M059J (cell line): ENCODE results near the gene DDIT3. TPM values are rescaled to one million over a fixed set of nuclear protein-coding genes. Genes with fewer than 3 reads are reported as not detected.

ENCODE experiments used
- DNase-seq: peaks from one replicate; pipeline ENCODE4 v3.0.0-alpha.2; 2012; ENCODE audit warnings: low read depth
- total RNA-seq: library from RNA; depleted of rRNA; stranded (reverse); fragments of >200 nt; shearing (Covaris generic); gene quantifications from 2 replicates; pipeline ENCODE4 v1.2.3, GENCODE V29; 2014; rRNA removed

The DDIT3 gene, protein sequence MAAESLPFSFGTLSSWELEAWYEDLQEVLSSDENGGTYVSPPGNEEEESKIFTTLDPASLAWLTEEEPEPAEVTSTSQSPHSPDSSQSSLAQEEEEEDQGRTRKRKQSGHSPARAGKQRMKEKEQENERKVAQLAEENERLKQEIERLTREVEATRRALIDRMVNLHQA
- 39.3 and 45.9 TPM in 2 replicates for total RNA-seq

GRCh38 chr12:57520053-57520818 is at the start of gene DDIT3:
Gene DDIT3 (minus strand): TSS chr12:57520514. CDS start chr12:57517406, 3,108 bp downstream.
- DNase-seq: peak; percentile 98

- no peak for DNase-seq
Measured at GRCh38 chr12:57569858-57570257, 49.5 kb upstream of the DDIT3 start.

GRCh38 chr12:57568838-57569237 is 48.5 kb upstream of the DDIT3 start:
- no peak for DNase-seq

- no peak for DNase-seq
Measured at GRCh38 chr12:57564178-57564740, 43.9 kb upstream of the DDIT3 start.

DNA sequence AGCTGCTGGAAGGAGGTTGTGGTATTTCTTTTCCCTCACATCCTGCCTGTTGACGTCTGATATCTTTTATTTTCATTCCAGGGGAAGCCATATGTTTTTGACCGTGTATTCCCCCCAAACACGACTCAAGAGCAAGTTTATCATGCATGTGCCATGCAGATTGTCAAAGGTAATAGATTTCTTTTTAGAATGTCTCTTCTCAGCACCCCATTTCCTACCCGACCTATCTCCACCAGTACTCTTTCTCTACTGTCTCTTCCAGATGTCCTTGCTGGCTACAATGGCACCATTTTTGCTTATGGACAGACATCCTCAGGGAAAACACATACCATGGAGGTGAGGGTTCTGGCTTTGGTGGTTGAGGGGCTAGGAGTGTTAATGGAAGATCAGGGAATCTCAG is 43.0 kb upstream of the DDIT3 start:
- DNase-seq: no peak

GRCh38 chr12:57561117-57561516 is 40.8 kb upstream of the DDIT3 start:
- DNase-seq: peak; percentile 26

GRCh38 chr12:57560516-57560915 is 40.2 kb upstream of the DDIT3 start:
- no peak for DNase-seq

- no peak for DNase-seq
Measured at GRCh38 chr12:57558864-57559263, 38.5 kb upstream of the DDIT3 start.

DNA sequence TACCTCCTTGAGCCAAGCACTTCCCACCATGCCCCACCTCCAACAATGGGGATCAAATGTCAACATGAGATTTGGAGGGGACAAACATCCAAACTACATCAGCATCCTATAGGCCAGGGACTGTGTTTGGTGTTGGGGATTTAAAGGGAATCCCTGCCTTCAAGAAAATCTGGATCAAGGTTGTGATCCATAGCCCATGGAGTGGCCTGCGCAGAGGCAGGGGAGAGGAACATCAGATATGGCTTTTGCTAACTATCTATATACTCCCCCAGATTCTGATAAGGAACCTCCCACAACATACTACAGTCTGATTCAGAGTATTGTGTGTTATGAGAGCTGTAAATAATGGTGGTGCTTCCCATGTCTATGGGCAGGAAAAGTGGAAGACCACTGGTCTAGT is 34.6 kb upstream of the DDIT3 start:
- DNase-seq: no peak

GRCh38 chr12:57554453-57554852 is 34.1 kb upstream of the DDIT3 start:
- no peak for DNase-seq

- no peak for DNase-seq
Measured at GRCh38 chr12:57553343-57554202, 33.3 kb upstream of the DDIT3 start.

- DNase-seq: peak; percentile 54
Measured at GRCh38 chr12:57552835-57553313, 32.6 kb upstream of the DDIT3 start.

DNA sequence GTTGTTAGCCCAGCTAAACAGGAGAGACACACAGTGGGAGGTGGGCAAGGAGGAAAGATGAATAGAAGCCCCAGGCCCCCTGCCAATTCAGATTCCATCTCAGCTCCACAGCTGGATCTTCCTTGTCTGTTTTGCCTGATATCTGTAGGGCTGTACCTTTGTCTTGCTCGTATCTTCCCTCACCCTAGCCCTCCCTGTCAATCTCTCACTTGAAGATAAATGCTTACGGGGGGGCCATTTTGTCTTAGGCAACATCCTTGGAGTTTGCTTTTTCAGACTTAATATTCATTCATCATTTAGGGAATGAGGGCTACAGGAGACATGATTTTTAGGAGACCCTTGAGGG is 32.0 kb upstream of the DDIT3 start:
- no peak for DNase-seq

DNA sequence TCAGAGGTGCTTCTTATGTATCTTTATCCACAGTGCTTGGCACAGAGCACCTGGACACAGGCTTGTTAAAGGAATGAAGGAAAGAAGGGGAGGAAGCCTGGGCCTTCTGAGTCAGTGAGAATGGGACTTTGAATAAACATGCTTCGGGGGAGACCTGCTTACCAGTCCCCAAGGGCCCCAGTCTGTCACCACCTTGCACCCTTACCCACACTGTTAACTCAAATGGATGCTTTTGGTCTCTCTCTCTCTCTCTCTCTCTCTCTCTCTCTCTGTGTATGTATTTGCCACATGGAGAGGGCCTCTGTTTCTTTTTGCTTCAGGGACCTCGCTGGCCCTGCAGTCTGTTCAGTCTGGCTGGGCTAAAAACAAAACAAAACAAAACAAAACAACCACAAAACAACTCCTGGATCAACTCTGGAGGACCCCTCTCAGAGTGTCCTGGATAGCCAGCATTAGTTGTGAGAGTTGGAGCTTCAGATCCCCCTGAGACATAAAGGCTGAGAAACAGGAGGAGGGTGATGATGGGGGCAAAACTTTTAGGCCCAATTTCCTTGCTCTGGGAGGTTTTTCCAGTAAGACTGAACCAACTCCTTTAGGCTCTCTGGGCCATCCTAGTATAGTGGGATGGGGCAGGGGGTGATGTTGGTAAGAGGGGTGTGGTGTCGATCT is 31.5 kb upstream of the DDIT3 start:
- DNase-seq: no peak

- no peak for DNase-seq
Measured at GRCh38 chr12:57550641-57551549, 30.6 kb upstream of the DDIT3 start.

DNA sequence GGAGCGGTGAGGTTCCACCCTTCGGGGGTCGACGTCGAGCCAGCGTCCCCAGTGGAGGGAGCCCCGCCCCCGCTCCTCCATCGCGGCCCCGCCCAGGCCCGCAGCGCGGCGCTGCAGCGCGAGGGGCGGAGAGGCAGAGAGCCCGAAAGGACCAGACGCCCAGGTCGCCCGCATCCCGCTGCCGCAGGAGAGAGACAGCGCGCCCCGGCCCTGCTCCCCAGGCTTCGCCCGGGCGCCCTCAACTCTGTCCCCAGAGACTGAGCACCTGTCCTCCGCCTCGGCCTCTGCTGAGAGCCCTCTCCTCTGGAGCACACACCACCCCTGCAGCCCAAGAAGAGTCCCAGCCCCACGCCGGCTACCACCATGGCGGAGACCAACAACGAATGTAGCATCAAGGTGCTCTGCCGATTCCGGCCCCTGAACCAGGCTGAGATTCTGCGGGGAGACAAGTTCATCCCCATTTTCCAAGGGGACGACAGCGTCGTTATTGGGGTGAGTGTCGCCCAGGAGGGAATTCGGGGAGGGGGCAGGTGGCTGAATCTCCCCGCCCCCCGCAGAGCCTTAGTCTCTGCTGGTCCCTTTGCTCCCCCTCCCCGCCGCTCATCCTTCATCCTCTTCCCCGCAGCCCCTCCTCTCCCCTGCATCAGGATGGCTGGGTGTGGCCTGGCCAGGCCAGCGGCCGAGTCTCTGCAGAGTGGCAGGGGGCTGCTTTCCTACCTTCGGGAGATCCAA is 29.8 kb upstream of the DDIT3 start, which contains the start of gene KIF5A:
TSS of gene KIF5A (plus strand) at position 136 of the 732 bp plus-strand sequence. CDS start at position 364, 228 bp downstream.
- DNase-seq: peak; percentile 18

GRCh38 chr12:57549203-57549908 is 29.0 kb upstream of the DDIT3 start:
- DNase-seq: no peak

DNA sequence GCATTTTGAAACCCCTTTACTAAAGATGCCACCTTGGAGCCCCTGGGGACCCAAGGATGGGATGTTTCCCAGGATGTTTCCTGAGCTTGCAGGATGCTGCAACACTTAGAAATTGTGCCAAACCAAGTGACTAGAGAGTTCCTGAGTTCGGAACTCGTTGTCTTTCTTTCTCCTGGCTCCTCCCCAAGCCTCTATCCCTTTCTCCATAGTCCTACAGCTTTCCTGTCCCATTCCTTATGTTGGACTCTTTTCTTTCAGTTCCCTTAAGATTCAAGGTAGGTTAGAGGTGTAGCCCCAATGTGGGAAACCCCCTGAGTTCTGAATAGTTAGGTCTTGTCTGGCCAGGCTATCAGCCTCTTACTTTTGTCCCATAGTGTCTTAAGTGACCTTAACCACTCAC is 28.2 kb upstream of the DDIT3 start:
- no peak for DNase-seq

- no peak for DNase-seq
Measured at GRCh38 chr12:57548013-57548315, 27.6 kb upstream of the DDIT3 start.
